ENCODE measurements around the gene CRYL1. TPM values are rescaled to one million over a fixed set of nuclear protein-coding genes. Genes with fewer than 3 reads are reported as not detected.

The CRYL1 gene
- total and polyA plus RNA-seq, 2 of the 4 experiments (the other 2 are of a cell fraction): 11.7 to 16.4 TPM

GRCh38 chr13:20401531-20401930 is 124.1 kb downstream of the CRYL1 start:
- H4K8ac ChIP-seq (ENCODE audit: low read depth in 2 of 2, low read length in 2 of 2): no peak overlapping the region
- H4K91ac ChIP-seq (ENCODE audit: insufficient read depth, low read depth, low read length): no peak overlapping the region
- H4K20me1 ChIP-seq (ENCODE audit: insufficient read depth, low read length): no peaks in the 10 kb centered on the region
- no peaks in the 10 kb centered on the region for H3K9me3 ChIP-seq (ENCODE audit: control insufficient read depth, insufficient read depth, low read length)
- H3K9ac ChIP-seq (ENCODE audit: low read depth, low read length): no peak overlapping the region
- no peak overlapping the region for H2AK5ac ChIP-seq (ENCODE audit: low read depth, low read length)
- BruUV-seq (replicated peaks): no TSS peak
- ChIA-PET CTCF (no interaction called here), POLR2A (ENCODE audit: unreplicated experiment) (no interaction called here)
- H2BK15ac ChIP-seq (ENCODE audit: low read depth, low read length): no peak overlapping the region
- no peak overlapping the region for H3K4me2 ChIP-seq (ENCODE audit: low read depth, low read length)
- 0 out of 2 replicates have a peak overlapping the region, but pooled peaks have one; percentile 30 for H3K4ac ChIP-seq (ENCODE audit: low read depth, low read length)
- dilution Hi-C loops (cut with HindIII; ENCODE audit: low sequenced_read_pairs, unreplicated experiment) (no loop called here), in situ Hi-C loops (cut with MboI; ENCODE audit: low sequenced_read_pairs) (no loop called here), intact Hi-C loops (cut with micrococcal nuclease) (no loop called here)
- H2AFZ ChIP-seq (replicated peaks; ENCODE audit: low read length, poor library complexity): no peak overlapping the region
- no peak overlapping the region for H2BK5ac ChIP-seq (ENCODE audit: low read depth, low read length, poor library complexity, severe bottlenecking)
- peaks cover 7% of the 10 kb centered on the region; the same call in 1 of the 2 replicates for H3K27me3 ChIP-seq (ENCODE audit: control insufficient read depth, insufficient read depth, low read length)
- H4K5ac ChIP-seq (ENCODE audit: low read depth, low read length): no peak overlapping the region
- H3K36me3 ChIP-seq (ENCODE audit: control insufficient read depth, insufficient read depth, low read length): no peaks in the 10 kb centered on the region
- no peak overlapping the region for H2BK20ac ChIP-seq (ENCODE audit: low read depth, low read length)
- H3K23ac ChIP-seq (ENCODE audit: low read depth, low read length): no peak overlapping the region
- no peak overlapping the region for H2BK120ac ChIP-seq (ENCODE audit: low read depth, low read length)
- H3K4me1 ChIP-seq (ENCODE audit: control insufficient read depth, insufficient read depth, low read length): peaks cover 3% of the 10 kb centered on the region; the same call in 1 of the 2 replicates
- no peak overlapping the region for H2AK9ac ChIP-seq (replicated peaks; ENCODE audit: low read depth, low read length, poor library complexity)
- no peak overlapping the region for H3K27ac ChIP-seq (ENCODE audit: insufficient read depth, low read length)
- no peaks in the 10 kb centered on the region; the same call in 1 of the 2 replicates for H3K9me1 ChIP-seq (ENCODE audit: insufficient read depth, low read length)
- H3K56ac ChIP-seq (ENCODE audit: extremely low read depth, insufficient read depth, low read length): no peak overlapping the region
- 83% methylated on average over 3 of the region's 5 CpGs; no CpG with 5 or more reads in 1 of the 2 experiments for WGBS, 2 experiments (ENCODE audit: extremely low coverage in 2 of 2, insufficient read length in 1 of 2)
- no peaks in the 10 kb centered on the region for H3K79me1 ChIP-seq (ENCODE audit: low read depth in 1 of 2, low read length in 2 of 2)
- no peak for TF ChIP-seq MXI1 (IDR thresholded peaks at IDR 0.05; ENCODE audit: borderline replicate concordance, low read depth, low read length)
- TF ChIP-seq MAZ (IDR thresholded peaks at IDR 0.05; ENCODE audit: borderline replicate concordance, low read depth, low read length): no peak
- TF ChIP-seq MAFK (IDR thresholded peaks at IDR 0.05; ENCODE audit: low read depth, low read length): no peak
- no peak for TF ChIP-seq CEBPB (IDR thresholded peaks at IDR 0.05; ENCODE audit: low read depth, low read length)
- no peak for TF ChIP-seq FOS (IDR thresholded peaks at IDR 0.05; ENCODE audit: low read depth, low read length)
- TF ChIP-seq RAD21 (IDR thresholded peaks at IDR 0.05; ENCODE audit: low read length): no peak
- TF ChIP-seq CTCF (conservative IDR thresholded peaks at IDR 0.05; ENCODE audit: low read depth, low read length): no peak
- TF ChIP-seq CHD1 (IDR thresholded peaks at IDR 0.05; ENCODE audit: low read depth, low read length): no peak
- TF ChIP-seq POLR2A (IDR thresholded peaks at IDR 0.05; ENCODE audit: low read depth, low read length): no peak
- TF ChIP-seq SMC3 (IDR thresholded peaks at IDR 0.05; ENCODE audit: low read depth, low read length): no peak
- no peak overlapping the region for H3K4me3 ChIP-seq (ENCODE audit: insufficient read depth, low read depth, low read length)
- H3K18ac ChIP-seq (ENCODE audit: low read depth, low read length): no peak overlapping the region
- DNase-seq (no peak), ATAC-seq (ENCODE audit: low read depth) (no peak)
- H3K14ac ChIP-seq (replicated peaks; ENCODE audit: low read depth, low read length): no peak overlapping the region
